ENCODE data around the gene POLR2E.

DNA sequence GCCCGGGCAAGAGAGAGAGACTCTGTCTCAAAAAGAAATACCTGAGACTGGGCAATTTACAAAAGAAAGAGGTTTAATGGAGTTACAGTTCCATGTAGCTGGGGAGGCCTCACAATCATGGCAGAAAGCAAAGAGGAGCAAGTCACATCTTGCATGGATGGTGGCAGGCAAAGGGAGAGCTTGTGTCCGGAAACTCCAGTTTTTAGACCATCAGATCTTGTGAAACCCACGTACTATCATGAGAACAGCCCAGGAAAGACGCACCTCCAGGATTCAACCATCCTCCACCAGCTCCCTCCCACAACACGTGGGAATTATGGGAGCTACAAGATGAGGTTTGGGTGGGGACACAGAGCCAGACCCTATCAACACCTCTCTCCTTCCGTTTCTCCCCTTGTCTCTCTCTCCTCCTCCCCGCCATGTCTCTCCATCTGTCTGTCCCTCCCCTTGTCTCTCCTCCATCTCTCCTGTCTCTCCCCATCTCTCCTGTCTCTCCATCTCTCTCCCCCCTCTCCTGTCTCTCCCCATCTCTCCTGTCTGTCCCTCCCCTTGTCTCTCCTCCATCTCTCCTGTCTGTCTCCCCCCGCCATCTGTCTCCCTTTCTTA lies 10.0 kb downstream of the POLR2E start:
- no peak for TF ChIP-seq EP300 (IDR thresholded peaks at IDR 0.05; ENCODE audit: borderline replicate concordance in 1 of 2, low read depth in 1 of 2, low read length in 1 of 2)
- TF ChIP-seq, protein P1, sequence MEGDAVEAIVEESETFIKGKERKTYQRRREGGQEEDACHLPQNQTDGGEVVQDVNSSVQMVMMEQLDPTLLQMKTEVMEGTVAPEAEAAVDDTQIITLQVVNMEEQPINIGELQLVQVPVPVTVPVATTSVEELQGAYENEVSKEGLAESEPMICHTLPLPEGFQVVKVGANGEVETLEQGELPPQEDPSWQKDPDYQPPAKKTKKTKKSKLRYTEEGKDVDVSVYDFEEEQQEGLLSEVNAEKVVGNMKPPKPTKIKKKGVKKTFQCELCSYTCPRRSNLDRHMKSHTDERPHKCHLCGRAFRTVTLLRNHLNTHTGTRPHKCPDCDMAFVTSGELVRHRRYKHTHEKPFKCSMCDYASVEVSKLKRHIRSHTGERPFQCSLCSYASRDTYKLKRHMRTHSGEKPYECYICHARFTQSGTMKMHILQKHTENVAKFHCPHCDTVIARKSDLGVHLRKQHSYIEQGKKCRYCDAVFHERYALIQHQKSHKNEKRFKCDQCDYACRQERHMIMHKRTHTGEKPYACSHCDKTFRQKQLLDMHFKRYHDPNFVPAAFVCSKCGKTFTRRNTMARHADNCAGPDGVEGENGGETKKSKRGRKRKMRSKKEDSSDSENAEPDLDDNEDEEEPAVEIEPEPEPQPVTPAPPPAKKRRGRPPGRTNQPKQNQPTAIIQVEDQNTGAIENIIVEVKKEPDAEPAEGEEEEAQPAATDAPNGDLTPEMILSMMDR (IDR thresholded peaks at IDR 0.05) = no peak
- TF ChIP-seq, protein P2, sequence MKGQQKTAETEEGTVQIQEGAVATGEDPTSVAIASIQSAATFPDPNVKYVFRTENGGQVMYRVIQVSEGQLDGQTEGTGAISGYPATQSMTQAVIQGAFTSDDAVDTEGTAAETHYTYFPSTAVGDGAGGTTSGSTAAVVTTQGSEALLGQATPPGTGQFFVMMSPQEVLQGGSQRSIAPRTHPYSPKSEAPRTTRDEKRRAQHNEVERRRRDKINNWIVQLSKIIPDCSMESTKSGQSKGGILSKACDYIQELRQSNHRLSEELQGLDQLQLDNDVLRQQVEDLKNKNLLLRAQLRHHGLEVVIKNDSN (IDR thresholded peaks at IDR 0.05; ENCODE audit: borderline replicate concordance, low read depth) = no peak
- TF ChIP-seq NFIC (IDR thresholded peaks at IDR 0.05; ENCODE audit: borderline replicate concordance) = no peak
- TF ChIP-seq TAF1 (IDR thresholded peaks at IDR 0.05; ENCODE audit: borderline replicate concordance, low read depth, low read length) = no peak
- no peak for TF ChIP-seq YY1 (IDR thresholded peaks at IDR 0.05; ENCODE audit: low read depth)
- TF ChIP-seq, protein P3, sequence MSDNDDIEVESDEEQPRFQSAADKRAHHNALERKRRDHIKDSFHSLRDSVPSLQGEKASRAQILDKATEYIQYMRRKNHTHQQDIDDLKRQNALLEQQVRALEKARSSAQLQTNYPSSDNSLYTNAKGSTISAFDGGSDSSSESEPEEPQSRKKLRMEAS (IDR thresholded peaks at IDR 0.05; ENCODE audit: low read depth) = no peak
- no peak; the same call in 1 of the 2 replicates for TF ChIP-seq POLR2AphosphoS5 (IDR thresholded peaks at IDR 0.05; ENCODE audit: low read depth, low read length)
- TF ChIP-seq RCOR1 (IDR thresholded peaks at IDR 0.05; ENCODE audit: low read length) = no peak
- no peak for TF ChIP-seq SMC3 (IDR thresholded peaks at IDR 0.05; ENCODE audit: low read depth, low read length)
- no peak for TF ChIP-seq EZH2phosphoT487 (IDR thresholded peaks at IDR 0.05; ENCODE audit: borderline replicate concordance, low read depth)
- no peak for TF ChIP-seq RAD21 (IDR thresholded peaks at IDR 0.05; ENCODE audit: low read length)
- TF ChIP-seq, protein P4, sequence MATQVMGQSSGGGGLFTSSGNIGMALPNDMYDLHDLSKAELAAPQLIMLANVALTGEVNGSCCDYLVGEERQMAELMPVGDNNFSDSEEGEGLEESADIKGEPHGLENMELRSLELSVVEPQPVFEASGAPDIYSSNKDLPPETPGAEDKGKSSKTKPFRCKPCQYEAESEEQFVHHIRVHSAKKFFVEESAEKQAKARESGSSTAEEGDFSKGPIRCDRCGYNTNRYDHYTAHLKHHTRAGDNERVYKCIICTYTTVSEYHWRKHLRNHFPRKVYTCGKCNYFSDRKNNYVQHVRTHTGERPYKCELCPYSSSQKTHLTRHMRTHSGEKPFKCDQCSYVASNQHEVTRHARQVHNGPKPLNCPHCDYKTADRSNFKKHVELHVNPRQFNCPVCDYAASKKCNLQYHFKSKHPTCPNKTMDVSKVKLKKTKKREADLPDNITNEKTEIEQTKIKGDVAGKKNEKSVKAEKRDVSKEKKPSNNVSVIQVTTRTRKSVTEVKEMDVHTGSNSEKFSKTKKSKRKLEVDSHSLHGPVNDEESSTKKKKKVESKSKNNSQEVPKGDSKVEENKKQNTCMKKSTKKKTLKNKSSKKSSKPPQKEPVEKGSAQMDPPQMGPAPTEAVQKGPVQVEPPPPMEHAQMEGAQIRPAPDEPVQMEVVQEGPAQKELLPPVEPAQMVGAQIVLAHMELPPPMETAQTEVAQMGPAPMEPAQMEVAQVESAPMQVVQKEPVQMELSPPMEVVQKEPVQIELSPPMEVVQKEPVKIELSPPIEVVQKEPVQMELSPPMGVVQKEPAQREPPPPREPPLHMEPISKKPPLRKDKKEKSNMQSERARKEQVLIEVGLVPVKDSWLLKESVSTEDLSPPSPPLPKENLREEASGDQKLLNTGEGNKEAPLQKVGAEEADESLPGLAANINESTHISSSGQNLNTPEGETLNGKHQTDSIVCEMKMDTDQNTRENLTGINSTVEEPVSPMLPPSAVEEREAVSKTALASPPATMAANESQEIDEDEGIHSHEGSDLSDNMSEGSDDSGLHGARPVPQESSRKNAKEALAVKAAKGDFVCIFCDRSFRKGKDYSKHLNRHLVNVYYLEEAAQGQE (IDR thresholded peaks at IDR 0.05; ENCODE audit: low read depth, low read length) = no peak
